Activated CD8-positive, alpha-beta T cell treated with anti-CD3 and anti-CD28 coated beads for 36 hours (primary cell): ENCODE measurements around the gene LIPI. TPM values are rescaled to one million over a fixed set of nuclear protein-coding genes. Genes with fewer than 3 reads are reported as not detected.

ENCODE experiments used
- ATAC-seq: fragments of 200-7000 bp; cut with Tn5 transposase; one replicate; pipeline ENCODE4 v1.10.0; 2021; ENCODE audit warnings: mild to moderate bottlenecking, moderate library complexity
- CTCF ChIA-PET: fragments of 350-600 bp; sonication (Branson Sonifier 250); formaldehyde crosslinking; loops from one replicate; lab custom pipeline; 2021; ENCODE audit warnings: antibody characterized with exemption; lab: Charles Lee
- POLR2A ChIA-PET: fragments of 350-600 bp; sonication (Branson Sonifier 250); formaldehyde crosslinking; loops from one replicate; lab custom pipeline; 2021; ENCODE audit warnings: antibody characterized with exemption; lab: Charles Lee
- DNase-seq: peaks from one replicate; pipeline ENCODE4 v3.0.0-alpha.2; 2020
- H3K27ac Mint-ChIP-seq: one replicate; pipeline ENCODE4 v1.8.0; 2021; ENCODE audit warnings: mild to moderate bottlenecking, mixed read lengths
- H3K27me3 Mint-ChIP-seq: one replicate; pipeline ENCODE4 v1.8.0; 2021; ENCODE audit warnings: mixed read lengths
- H3K36me3 Mint-ChIP-seq: one replicate; pipeline ENCODE4 v1.8.0; 2021; ENCODE audit warnings: low read depth, mixed read lengths
- H3K4me1 Mint-ChIP-seq: one replicate; pipeline ENCODE4 v1.8.0; 2021; ENCODE audit warnings: low read depth, mixed read lengths
- H3K4me3 Mint-ChIP-seq: one replicate; pipeline ENCODE4 v1.8.0; 2021; ENCODE audit warnings: mild to moderate bottlenecking, moderate library complexity, mixed read lengths
- H3K9me3 Mint-ChIP-seq: one replicate; pipeline ENCODE4 v1.8.0; 2021; ENCODE audit warnings: mixed read lengths
- intact Hi-C: fragments of 100-400 bp; cut with micrococcal nuclease; formaldehyde crosslinking; loops from one replicate; pipeline ENCODE4 v1.10.0; 2022
- total RNA-seq, 2 experiments: library from RNA; stranded (reverse); gene quantifications; one replicate each; pipeline ENCODE4 v1.2.3, GENCODE V29; 2021
- TF ChIP-seq, protein P1 (sequence below): fragments of 200-600 bp; IDR thresholded peaks from one replicate; pipeline ENCODE4 v1.8.0; 2022; ENCODE audit warnings: antibody characterized with exemption, mild to moderate bottlenecking

LIPI gene
- total RNA-seq, 2 experiments from 2014 or later: not detected

DNA sequence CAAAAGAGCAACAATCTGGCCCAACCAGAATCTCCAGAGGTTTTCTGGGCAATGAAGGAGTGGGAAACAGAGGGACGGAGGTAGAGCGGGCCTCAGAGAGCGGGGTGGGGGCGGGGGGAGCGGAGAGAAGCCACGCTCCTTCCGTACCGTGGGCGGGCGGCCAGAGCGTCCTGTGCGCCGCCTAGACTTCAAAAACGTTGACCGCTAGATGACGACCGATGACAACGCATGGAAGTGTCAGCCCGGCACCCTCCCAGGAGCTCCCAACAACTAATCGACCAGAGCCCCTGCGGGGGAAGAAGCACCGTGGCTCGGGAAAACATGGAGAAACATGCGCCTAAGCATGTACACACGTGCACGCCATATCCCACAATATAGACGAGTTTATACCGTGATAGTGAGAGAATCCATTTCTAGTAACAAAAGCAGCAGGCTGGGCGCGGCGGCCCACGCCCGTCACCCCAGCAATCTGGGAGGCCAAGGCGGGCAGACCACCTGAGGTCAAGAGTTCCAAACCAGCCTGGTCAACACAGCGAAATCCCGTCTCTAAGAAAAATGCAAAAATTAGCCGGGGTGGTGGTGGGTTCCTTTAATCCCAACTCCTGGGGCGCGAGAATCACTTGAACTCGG, 131.9 kb downstream of the LIPI start:
- intact Hi-C loops: no loop called here
- Mint-ChIP-seq H3K27me3 (no peaks in the 10 kb centered on the region), H3K4me3 (no peak overlapping the region), H3K36me3 (no peaks in the 10 kb centered on the region), H3K4me1 (no peaks in the 10 kb centered on the region), H3K9me3 (peaks cover 22% of the 10 kb centered on the region), H3K27ac (no peak overlapping the region)
- DNase-seq (no peak), ATAC-seq (no peak)
- CTCF ChIA-PET: no interaction called here
- POLR2A ChIA-PET: no interaction called here
- TF ChIP-seq, protein P1, sequence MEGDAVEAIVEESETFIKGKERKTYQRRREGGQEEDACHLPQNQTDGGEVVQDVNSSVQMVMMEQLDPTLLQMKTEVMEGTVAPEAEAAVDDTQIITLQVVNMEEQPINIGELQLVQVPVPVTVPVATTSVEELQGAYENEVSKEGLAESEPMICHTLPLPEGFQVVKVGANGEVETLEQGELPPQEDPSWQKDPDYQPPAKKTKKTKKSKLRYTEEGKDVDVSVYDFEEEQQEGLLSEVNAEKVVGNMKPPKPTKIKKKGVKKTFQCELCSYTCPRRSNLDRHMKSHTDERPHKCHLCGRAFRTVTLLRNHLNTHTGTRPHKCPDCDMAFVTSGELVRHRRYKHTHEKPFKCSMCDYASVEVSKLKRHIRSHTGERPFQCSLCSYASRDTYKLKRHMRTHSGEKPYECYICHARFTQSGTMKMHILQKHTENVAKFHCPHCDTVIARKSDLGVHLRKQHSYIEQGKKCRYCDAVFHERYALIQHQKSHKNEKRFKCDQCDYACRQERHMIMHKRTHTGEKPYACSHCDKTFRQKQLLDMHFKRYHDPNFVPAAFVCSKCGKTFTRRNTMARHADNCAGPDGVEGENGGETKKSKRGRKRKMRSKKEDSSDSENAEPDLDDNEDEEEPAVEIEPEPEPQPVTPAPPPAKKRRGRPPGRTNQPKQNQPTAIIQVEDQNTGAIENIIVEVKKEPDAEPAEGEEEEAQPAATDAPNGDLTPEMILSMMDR: no peak

DNA sequence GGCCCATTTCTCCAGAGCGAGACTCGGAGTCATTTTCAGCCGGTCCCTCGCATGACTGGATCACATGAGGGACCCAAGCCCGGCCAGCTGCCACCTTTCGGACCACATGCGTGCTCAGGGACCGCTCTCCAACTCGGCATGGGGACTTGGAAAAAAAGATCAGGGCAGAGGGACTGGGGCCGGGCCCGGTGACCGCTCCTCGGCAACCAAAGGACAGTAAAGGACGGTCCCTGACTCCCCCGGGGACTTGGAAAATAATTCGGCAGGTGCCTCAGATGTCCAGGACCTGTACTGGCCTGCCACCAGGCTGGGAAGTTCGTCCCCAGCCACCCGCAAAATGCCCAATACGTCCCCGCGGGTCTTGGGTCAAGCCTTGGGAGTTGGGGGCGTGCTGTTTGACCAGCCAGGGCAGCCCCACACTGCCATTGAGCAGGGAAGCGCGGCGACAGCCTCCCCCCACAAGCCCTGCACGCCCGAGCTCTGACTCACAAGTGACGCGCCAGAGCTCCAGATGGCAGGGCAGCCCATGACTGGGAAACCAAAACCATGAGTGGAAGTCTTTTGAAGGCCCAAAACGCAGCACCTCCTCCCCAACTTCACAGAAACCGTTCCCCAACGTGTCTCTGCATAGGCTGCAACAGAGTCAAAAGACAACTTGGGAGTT, 134.5 kb downstream of the LIPI start:
- ChIA-PET CTCF (no interaction called here), POLR2A (no interaction called here)
- TF ChIP-seq, protein P1: no peak
- Mint-ChIP-seq H3K4me1 (no peaks in the 10 kb centered on the region), H3K27me3 (no peaks in the 10 kb centered on the region), H3K9me3 (peaks cover 18% of the 10 kb centered on the region), H3K36me3 (no peaks in the 10 kb centered on the region), H3K27ac (no peak overlapping the region), H3K4me3 (no peak overlapping the region)
- ATAC-seq (no peak), DNase-seq (no peak)
- intact Hi-C loops: no loop called here

DNA sequence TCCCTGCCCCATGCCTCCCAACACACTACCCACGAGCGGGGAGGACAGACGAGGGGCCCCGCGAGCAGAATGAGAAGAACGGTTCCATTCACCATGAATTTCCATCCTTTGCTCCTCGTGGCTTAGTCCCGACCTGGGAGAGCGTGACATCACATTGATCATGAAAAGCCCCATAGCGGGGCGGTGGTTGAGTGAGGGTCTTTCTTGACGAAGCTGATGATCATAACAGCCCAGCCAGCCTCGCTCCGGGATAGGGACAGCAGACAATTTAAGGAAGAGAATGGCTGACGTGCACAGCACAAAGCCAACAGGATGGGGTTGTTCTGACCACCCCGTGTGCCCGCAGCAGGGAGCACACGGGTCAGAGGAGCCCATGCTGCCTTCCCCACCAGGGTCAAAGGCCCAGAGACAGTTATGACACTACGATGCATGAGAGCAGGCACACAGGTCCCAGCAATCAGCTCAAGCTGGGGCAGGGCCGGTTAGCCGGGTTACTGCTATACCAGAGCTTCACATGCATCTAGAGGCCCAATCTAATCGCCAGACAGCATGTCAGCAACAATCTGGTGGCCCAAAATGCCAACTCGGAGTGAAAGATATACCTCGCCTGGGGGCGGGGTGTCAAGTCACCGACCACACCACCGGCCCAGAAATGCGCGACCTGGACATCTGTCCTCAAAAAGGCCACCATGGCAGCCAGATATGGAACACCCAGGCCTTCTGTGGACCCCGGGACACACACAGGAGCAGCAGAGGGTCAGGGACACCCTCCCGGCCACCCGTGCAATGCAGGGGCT, 135.2 kb downstream of the LIPI start:
- TF ChIP-seq, protein P1: no peak
- Mint-ChIP-seq H3K27me3 (no peaks in the 10 kb centered on the region), H3K4me1 (no peaks in the 10 kb centered on the region), H3K27ac (no peak overlapping the region), H3K4me3 (no peak overlapping the region), H3K9me3 (peaks cover 18% of the 10 kb centered on the region), H3K36me3 (no peaks in the 10 kb centered on the region)
- intact Hi-C loops: no loop called here
- ChIA-PET CTCF (no interaction called here), POLR2A (no interaction called here)
- no peak for ATAC-seq
- DNase-seq: no peak

DNA sequence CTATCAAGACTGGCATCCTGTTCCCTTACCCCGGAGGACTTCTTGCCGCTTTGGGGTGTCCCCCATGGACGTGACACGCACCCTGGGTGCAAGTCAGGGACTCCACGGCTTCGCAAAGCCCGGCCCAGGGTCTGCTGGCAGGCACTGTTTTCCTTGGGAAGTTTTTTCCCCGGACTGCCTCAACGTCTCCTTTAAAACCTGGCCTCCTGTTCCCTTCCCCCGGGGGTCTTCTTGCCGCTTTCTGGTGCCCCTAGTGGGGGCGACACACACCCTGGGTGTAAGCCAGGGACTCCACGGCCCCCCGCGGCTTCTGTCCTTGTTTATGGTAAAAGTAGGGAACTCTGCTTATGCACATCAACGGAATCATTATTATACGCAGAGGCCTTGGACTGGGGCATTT, 136.6 kb downstream of the LIPI start:
- intact Hi-C loops: no loop called here
- no peaks in the 10 kb centered on the region for H3K4me1 Mint-ChIP-seq
- peaks cover 17% of the 10 kb centered on the region for H3K9me3 Mint-ChIP-seq
- H3K27me3 Mint-ChIP-seq: no peaks in the 10 kb centered on the region
- H3K4me3 Mint-ChIP-seq: no peak overlapping the region
- ChIA-PET POLR2A (no interaction called here), CTCF (no interaction called here)
- DNase-seq: no peak
- TF ChIP-seq, protein P1: no peak
- no peaks in the 10 kb centered on the region for H3K36me3 Mint-ChIP-seq
- no peak for ATAC-seq
- H3K27ac Mint-ChIP-seq: no peak overlapping the region

DNA sequence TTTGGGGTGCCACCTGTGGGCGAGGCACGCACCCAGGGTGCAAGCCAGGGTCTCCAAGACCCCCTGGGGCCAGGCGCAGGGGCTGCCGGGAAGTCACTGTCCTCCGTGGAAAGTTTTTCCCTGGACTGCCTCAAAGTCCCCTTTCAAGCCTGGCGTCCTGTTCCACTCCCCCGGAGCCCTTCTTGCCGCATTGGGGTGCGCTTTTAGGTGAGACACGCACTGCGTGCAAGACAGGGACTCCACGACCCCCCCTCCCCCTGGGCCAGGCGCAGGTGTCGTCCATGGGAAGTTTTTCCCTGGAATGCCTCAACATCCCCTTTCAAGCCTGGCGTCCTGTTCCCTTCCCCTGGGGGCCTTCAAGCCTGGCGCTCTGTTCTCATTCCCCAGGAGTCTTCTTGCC, 137.1 kb downstream of the LIPI start:
- DNase-seq (no peak), ATAC-seq (no peak)
- Mint-ChIP-seq H3K27me3 (no peaks in the 10 kb centered on the region), H3K9me3 (peaks cover 16% of the 10 kb centered on the region), H3K27ac (no peak overlapping the region), H3K4me1 (no peaks in the 10 kb centered on the region), H3K4me3 (no peak overlapping the region), H3K36me3 (no peaks in the 10 kb centered on the region)
- intact Hi-C loops: no loop called here
- POLR2A ChIA-PET: no interaction called here
- TF ChIP-seq, protein P1: no peak
- CTCF ChIA-PET: no interaction called here
